Glutamatergic neuron (in vitro differentiated cells): Measurements from ENCODE around the gene SPINK7. TPM values are rescaled to one million over a fixed set of nuclear protein-coding genes. Genes with fewer than 3 reads are reported as not detected.
"Not testable (repeated sequence)": the region's sequence is repeated elsewhere in the genome, so short reads cannot be mapped to it uniquely, and the experiment has no call there.

Experiments used
- DNase-seq: peaks from one replicate; pipeline ENCODE4 v3.0.0; 2022
- H3K27ac Mint-ChIP-seq: one replicate; pipeline ENCODE4 v1.8.0; 2020; ENCODE audit warnings: mild to moderate bottlenecking, mixed read lengths, inconsistent platforms; ENCODE audit not compliant: unreplicated experiment
- H3K27me3 Mint-ChIP-seq: one replicate; pipeline ENCODE4 v1.8.0; 2020; ENCODE audit warnings: mild to moderate bottlenecking, moderate library complexity, mixed read lengths, inconsistent platforms; ENCODE audit not compliant: unreplicated experiment
- H3K36me3 Mint-ChIP-seq: one replicate; pipeline ENCODE4 v1.8.0; 2020; ENCODE audit warnings: mild to moderate bottlenecking, mixed read lengths, inconsistent platforms; ENCODE audit not compliant: unreplicated experiment
- H3K4me1 Mint-ChIP-seq: one replicate; pipeline ENCODE4 v1.8.0; 2020; ENCODE audit warnings: mild to moderate bottlenecking, low read depth, mixed read lengths, inconsistent platforms; ENCODE audit not compliant: unreplicated experiment
- H3K4me3 Mint-ChIP-seq: one replicate; pipeline ENCODE4 v1.8.0; 2020; ENCODE audit warnings: mild to moderate bottlenecking, mixed read lengths, inconsistent platforms; ENCODE audit not compliant: unreplicated experiment
- H3K9me3 Mint-ChIP-seq: one replicate; pipeline ENCODE4 v1.8.0; 2020; ENCODE audit warnings: mild to moderate bottlenecking, moderate library complexity, mixed read lengths, inconsistent platforms; ENCODE audit not compliant: unreplicated experiment
- long read RNA-seq: library from polyadenylated mRNA; unstranded; transcript quantifications from one replicate; pipeline ENCODE4 v2.0.0, GENCODE V29; 2020; ENCODE audit not compliant: unreplicated experiment
- total RNA-seq: library from RNA; stranded (reverse); fragmentation: NEBNext Ultra II Directional; extraction: Animal tissue kit (Norgen Biotek cat#: 25700); gene quantifications from one replicate; pipeline ENCODE4 v1.2.1, GENCODE V29; 2021; ENCODE audit not compliant: unreplicated experiment
- TF ChIP-seq, protein P1 (sequence below): fragments of 200-600 bp; sonication (generic); IDR thresholded peaks from one replicate; pipeline ENCODE4 v1.5.0; 2021; ENCODE audit not compliant: partially characterized antibody, unreplicated experiment

SPINK7 gene
- total RNA-seq, result not detected
- long read RNA-seq, result 0 reads

DNA sequence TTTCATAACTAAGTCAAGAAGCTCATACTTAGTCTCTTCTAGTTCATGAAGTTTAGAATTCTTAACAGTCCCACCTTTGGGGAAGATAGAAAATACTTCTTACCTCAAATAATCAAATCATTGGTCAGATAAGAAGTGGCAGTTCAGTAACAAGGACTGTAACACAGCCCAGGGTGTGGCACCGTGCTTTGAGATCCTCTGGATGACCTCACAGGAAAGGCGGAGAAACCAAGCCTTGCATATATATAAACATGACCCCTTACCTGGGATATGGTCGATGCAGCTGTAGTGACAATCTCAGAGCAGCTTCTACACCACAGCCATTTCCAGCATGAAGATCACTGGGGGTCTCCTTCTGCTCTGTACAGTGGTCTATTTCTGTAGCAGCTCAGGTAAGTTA, at the start of gene SPINK7:
Gene SPINK7 (plus strand): TSS at position 271 of the 400 bp plus-strand sequence. CDS start 61 bp downstream, at position 332.
- Mint-ChIP-seq H3K27me3 (no peaks in the 10 kb centered on the region), H3K4me1 (no peaks in the 10 kb centered on the region), H3K27ac (no peak within 1 kb of the TSS), H3K4me3 (no peak within 1 kb of the TSS), H3K36me3 (peaks cover 8% of the 10 kb centered on the region), H3K9me3 (no peaks in the 10 kb centered on the region)
- TF ChIP-seq, protein P1, sequence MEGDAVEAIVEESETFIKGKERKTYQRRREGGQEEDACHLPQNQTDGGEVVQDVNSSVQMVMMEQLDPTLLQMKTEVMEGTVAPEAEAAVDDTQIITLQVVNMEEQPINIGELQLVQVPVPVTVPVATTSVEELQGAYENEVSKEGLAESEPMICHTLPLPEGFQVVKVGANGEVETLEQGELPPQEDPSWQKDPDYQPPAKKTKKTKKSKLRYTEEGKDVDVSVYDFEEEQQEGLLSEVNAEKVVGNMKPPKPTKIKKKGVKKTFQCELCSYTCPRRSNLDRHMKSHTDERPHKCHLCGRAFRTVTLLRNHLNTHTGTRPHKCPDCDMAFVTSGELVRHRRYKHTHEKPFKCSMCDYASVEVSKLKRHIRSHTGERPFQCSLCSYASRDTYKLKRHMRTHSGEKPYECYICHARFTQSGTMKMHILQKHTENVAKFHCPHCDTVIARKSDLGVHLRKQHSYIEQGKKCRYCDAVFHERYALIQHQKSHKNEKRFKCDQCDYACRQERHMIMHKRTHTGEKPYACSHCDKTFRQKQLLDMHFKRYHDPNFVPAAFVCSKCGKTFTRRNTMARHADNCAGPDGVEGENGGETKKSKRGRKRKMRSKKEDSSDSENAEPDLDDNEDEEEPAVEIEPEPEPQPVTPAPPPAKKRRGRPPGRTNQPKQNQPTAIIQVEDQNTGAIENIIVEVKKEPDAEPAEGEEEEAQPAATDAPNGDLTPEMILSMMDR, result no peak
- DNase-seq, result no peak

DNA sequence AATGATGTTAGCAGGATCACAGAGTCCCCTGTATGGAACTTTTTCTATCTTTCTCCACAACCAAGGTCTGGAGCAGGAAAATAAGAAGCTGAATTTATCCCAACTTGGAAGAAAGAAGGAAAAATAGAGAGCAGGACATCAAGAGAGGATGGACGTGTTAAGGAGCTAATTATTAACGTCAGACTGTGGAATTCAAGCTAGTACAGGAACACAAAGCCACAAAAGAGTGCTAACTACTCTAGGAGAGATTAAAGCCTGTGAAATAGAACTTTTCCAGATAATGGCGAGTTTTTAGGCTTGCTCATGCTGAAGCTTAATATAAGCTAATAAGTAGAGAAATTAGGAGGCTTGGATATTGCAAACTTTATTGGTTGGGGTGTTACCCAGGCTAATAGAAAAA, 44.3 kb upstream of the SPINK7 start:
- Mint-ChIP-seq H3K4me1 (no peaks in the 10 kb centered on the region), H3K9me3 (peaks cover 2% of the 10 kb centered on the region), H3K27ac (no peak overlapping the region), H3K4me3 (no peak overlapping the region), H3K36me3 (no peaks in the 10 kb centered on the region), H3K27me3 (peaks cover 1% of the 10 kb centered on the region)
- TF ChIP-seq, protein P1, result no peak
- DNase-seq, result no peak

DNA sequence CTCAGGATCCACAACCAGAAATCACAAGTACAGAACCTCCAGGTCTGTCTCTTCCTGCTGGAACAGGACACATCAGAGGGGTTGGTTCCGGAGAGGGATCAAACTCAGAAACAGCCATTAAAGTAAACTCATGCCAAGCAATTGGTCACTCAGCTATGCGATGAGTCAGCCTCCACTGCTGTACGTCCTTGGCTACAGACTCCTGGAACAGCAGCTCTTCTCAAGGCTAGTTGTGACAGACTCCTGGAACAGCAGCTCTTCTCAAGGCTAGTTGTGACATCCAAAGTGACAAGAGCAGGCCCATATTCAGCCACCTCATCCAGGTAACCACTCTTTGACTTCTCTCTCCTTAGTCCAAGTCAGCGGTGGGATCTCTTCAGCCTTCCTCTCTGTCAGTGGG, 43.7 kb upstream of the SPINK7 start, which contains the start of gene SPINK13:
Gene SPINK13 (plus strand): TSS at position 229 of the 400 bp plus-strand sequence. CDS start 1,279 bp downstream, outside the sequence.
- no peak within 1 kb of the TSS for H3K4me3 Mint-ChIP-seq
- no peak within 1 kb of the TSS for H3K27ac Mint-ChIP-seq
- H3K36me3 Mint-ChIP-seq, result no peaks in the 10 kb centered on the region
- H3K4me1 Mint-ChIP-seq, result no peaks in the 10 kb centered on the region
- no peak for DNase-seq
- H3K9me3 Mint-ChIP-seq, result peaks cover 2% of the 10 kb centered on the region
- TF ChIP-seq, protein P1, result no peak
- peaks cover 1% of the 10 kb centered on the region for H3K27me3 Mint-ChIP-seq

DNA sequence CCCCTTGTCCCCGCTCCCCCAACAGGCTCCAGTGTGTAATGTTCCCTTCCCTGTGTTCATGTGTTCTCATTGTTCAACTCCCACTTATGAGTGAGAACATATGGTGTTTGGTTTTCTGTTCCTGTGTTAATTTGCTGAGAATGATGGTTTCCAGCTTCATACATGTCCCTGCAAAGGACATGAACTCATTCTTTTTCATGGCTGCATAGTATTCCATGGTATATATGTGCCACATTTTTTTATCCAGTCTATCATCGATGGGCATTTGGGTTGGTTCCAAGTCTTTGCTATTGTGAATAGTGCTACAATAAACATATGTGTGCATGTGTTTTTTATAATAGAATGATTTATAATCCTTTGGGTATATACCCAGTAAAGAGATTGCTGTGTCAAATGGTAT, 37.1 kb upstream of the SPINK7 start:
- not testable (repeated sequence) for H3K4me3 Mint-ChIP-seq, H3K27me3 Mint-ChIP-seq, DNase-seq, H3K27ac Mint-ChIP-seq, H3K9me3 Mint-ChIP-seq, H3K36me3 Mint-ChIP-seq, H3K4me1 Mint-ChIP-seq

DNA sequence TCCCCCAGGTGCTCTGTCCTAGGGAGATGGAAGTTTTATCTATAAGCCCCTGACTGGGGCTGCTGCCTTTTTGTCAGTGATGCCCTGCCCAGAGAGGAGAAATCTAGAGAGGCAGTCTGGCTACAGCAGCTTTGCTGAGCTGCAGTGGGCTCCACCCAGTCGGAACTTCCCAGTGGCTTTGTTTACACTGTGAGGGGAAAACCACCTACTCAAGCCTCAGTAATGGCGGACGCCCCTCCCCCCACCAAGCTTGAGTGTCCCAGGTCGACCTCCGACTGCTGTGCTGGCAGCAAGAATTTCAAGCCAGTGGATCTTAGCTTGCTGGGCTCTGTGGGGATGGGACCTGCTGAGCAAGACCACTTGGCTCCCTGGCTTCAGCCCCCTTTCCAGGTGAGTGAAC, 31.3 kb upstream of the SPINK7 start:
- H3K4me1 Mint-ChIP-seq, H3K4me3 Mint-ChIP-seq, H3K36me3 Mint-ChIP-seq, DNase-seq, H3K27ac Mint-ChIP-seq, H3K27me3 Mint-ChIP-seq, H3K9me3 Mint-ChIP-seq: not testable (repeated sequence)

DNA sequence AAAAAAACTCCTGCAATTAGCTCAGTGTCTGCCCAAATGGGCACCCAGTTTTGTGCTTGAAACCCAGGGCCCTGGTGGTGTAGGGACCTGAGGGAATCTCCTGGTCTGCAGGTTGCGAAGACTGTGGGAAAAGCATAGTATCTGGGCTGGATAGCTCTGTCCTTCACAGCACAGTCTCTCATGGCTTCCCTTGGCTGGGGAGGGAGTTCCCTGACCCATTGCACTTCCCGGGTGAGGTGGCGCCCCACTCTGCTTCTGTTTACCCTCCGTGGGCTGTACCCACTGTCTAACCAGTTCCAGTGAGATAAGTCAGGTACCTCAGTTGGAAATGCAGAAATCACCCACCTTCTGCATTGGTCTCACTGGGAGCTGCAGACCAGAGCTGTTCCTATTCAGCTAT, 30.9 kb upstream of the SPINK7 start:
- H3K27me3 Mint-ChIP-seq, H3K9me3 Mint-ChIP-seq, DNase-seq, H3K36me3 Mint-ChIP-seq, H3K4me3 Mint-ChIP-seq, H3K27ac Mint-ChIP-seq, H3K4me1 Mint-ChIP-seq: not testable (repeated sequence)
